GM19351 (cell line): Measurements from ENCODE around the gene CCDC40.

Experiments used
- ATAC-seq: cut with Tn5 transposase; IDR thresholded peaks from one replicate; pipeline ENCODE4 v1.9.1; 2021; ENCODE audit warnings: mild to moderate bottlenecking, moderate library complexity; ENCODE audit not compliant: unreplicated experiment

CCDC40 gene

GRCh38 chr17:80097844-80098691 is 61.6 kb downstream of the CCDC40 start:
- no peak for ATAC-seq

GRCh38 chr17:80099291-80100034 is 63.0 kb downstream of the CCDC40 start:
- no peak for ATAC-seq

GRCh38 chr17:80100035-80100323 is 63.5 kb downstream of the CCDC40 start:
- ATAC-seq: no peak

GRCh38 chr17:80101011-80101945 is 64.8 kb downstream of the CCDC40 start, which contains the start of gene GAA:
TSS of gene GAA (plus strand) at chr17:80101581. CDS start at chr17:80104587, 3,006 bp downstream.
- peak; percentile 73 for ATAC-seq

- peak; percentile 27 for ATAC-seq
Measured at GRCh38 chr17:80101946-80102663, 65.7 kb downstream of the CCDC40 start.

GRCh38 chr17:80102664-80103448 is 66.4 kb downstream of the CCDC40 start:
- no peak for ATAC-seq

- no peak for ATAC-seq
Measured at GRCh38 chr17:80103449-80104085, 67.1 kb downstream of the CCDC40 start.

GRCh38 chr17:80104321-80104955 is 68.0 kb downstream of the CCDC40 start:
- no peak for ATAC-seq

- ATAC-seq: no peak
Measured at GRCh38 chr17:80104956-80105375, 68.5 kb downstream of the CCDC40 start.

- ATAC-seq: no peak
Measured at GRCh38 chr17:80105762-80106161, 69.3 kb downstream of the CCDC40 start.

GRCh38 chr17:80106176-80106575 is 69.7 kb downstream of the CCDC40 start:
- no peak for ATAC-seq

- no peak for ATAC-seq
Measured at GRCh38 chr17:80106751-80107150, 70.3 kb downstream of the CCDC40 start.

GRCh38 chr17:80107231-80108021 is 71.0 kb downstream of the CCDC40 start:
- no peak for ATAC-seq

- ATAC-seq: no peak
Measured at GRCh38 chr17:80108036-80108971, 71.9 kb downstream of the CCDC40 start.

GRCh38 chr17:80109066-80109660 is 72.7 kb downstream of the CCDC40 start:
- ATAC-seq: no peak

GRCh38 chr17:80109713-80110446 is 73.4 kb downstream of the CCDC40 start:
- ATAC-seq: no peak
